HepG2 (cell line): ENCODE data around the gene PPP2R5D. TPM values are rescaled to one million over a fixed set of nuclear protein-coding genes. Genes with fewer than 3 reads are reported as not detected.
A peak's percentile ranks its signal among the peaks of the same experiment; 100 is the strongest.

Experiments
- ARNT ChIP-seq: fragments of 450-650 bp; IDR thresholded peaks from 2 replicates; pipeline ENCODE4 v1.6.1; 2017
- DBP ChIP-seq: sonication (generic); formaldehyde crosslinking; IDR thresholded peaks from 2 replicates; pipeline ENCODE4 v1.4.0; 2020; ENCODE audit warnings: missing genetic modification reagents; ENCODE audit errors: not compliant biosample characterization
- GTF2F1 ChIP-seq: fragments of 150-350 bp; IDR thresholded peaks from 2 replicates; pipeline ENCODE4 v1.6.1; 2014; ENCODE audit warnings: low read length
- HOXA9 ChIP-seq: sonication (generic); formaldehyde crosslinking; IDR thresholded peaks from 2 replicates; pipeline ENCODE4 v1.8.1; 2022; ENCODE audit warnings: missing genetic modification reagents, mild to moderate bottlenecking, moderate library complexity, borderline replicate concordance
- LCORL ChIP-seq, 2 experiments: fragments of 450-650 bp in 1 of 2; sonication (generic) in 1 of 2; formaldehyde crosslinking in 1 of 2; IDR thresholded peaks; 2 replicates each; pipeline versions ENCODE4 v1.5.0 to v1.6.1; 2017 to 2020; ENCODE audit warnings: antibody characterized with exemption in 1 of 2, missing genetic modification reagents in 1 of 2
- NFE2L1 ChIP-seq: sonication (generic); formaldehyde crosslinking; IDR thresholded peaks from 2 replicates; pipeline ENCODE4 v1.4.0; 2020; ENCODE audit warnings: missing genetic modification reagents, mild to moderate bottlenecking, borderline replicate concordance
- PBX3 ChIP-seq: sonication (generic); formaldehyde crosslinking; IDR thresholded peaks from 2 replicates; pipeline ENCODE4 v1.8.1; 2023; ENCODE audit warnings: missing genetic modification reagents, inconsistent platforms, borderline replicate concordance
- POLR2G ChIP-seq: fragments of 200-400 bp; formaldehyde crosslinking; IDR thresholded peaks from 2 replicates; pipeline ENCODE4 v1.6.1; 2018; ENCODE audit warnings: mild to moderate bottlenecking, low read depth, low read length, moderate library complexity
- RBAK ChIP-seq: sonication (generic); formaldehyde crosslinking; IDR thresholded peaks from 2 replicates; pipeline ENCODE4 v1.5.1; 2020; ENCODE audit warnings: mild to moderate bottlenecking, missing genetic modification reagents
- RXRA ChIP-seq: sonication (generic); formaldehyde crosslinking; IDR thresholded peaks from 2 replicates; pipeline ENCODE4 v1.5.1; 2020; ENCODE audit warnings: missing genetic modification reagents
- U2AF2 ChIP-seq: fragments of 200-400 bp; formaldehyde crosslinking; IDR thresholded peaks from 2 replicates; pipeline ENCODE4 v1.6.1; 2017; ENCODE audit warnings: low read depth, mild to moderate bottlenecking, low read length
- YEATS4 ChIP-seq: sonication (generic); formaldehyde crosslinking; IDR thresholded peaks from 2 replicates; pipeline ENCODE4 v1.4.0; 2020; ENCODE audit warnings: missing genetic modification reagents, borderline replicate concordance
- ZBTB2 ChIP-seq: sonication (generic); formaldehyde crosslinking; IDR thresholded peaks from 2 replicates; pipeline ENCODE4 v1.8.0; 2022; ENCODE audit warnings: low read depth, missing genetic modification reagents
- ZHX1 ChIP-seq: sonication (generic); formaldehyde crosslinking; IDR thresholded peaks from 2 replicates; pipeline ENCODE4 v1.8.1; 2022; ENCODE audit warnings: low read depth, mild to moderate bottlenecking, missing genetic modification reagents
- ZNF20 ChIP-seq: sonication (generic); formaldehyde crosslinking; IDR thresholded peaks from 2 replicates; pipeline ENCODE4 v1.4.0; 2020; ENCODE audit warnings: mild to moderate bottlenecking, moderate library complexity, missing genetic modification reagents
- ZNF251 ChIP-seq: sonication (generic); formaldehyde crosslinking; IDR thresholded peaks from 2 replicates; pipeline ENCODE4 v1.9.0; 2021; ENCODE audit warnings: mild to moderate bottlenecking, missing genetic modification reagents
- ZNF597 ChIP-seq: sonication (generic); formaldehyde crosslinking; IDR thresholded peaks from 2 replicates; pipeline ENCODE4 v1.5.0; 2020; ENCODE audit warnings: missing genetic modification reagents
- polyA plus RNA-seq, 8 experiments: library from polyadenylated mRNA; depleted of rRNA in 3 of 8; stranded (reverse) in 7 of 8; unstranded in 1 of 8; fragments of >200 nt; fragmentation: Illumina TruSeq in 4 of 8; extraction: Trizol in 4 of 8; gene quantifications; 2 replicates each; pipeline versions ENCODE4 v1.2.1 to v1.2.3, GENCODE V29; 2011 to 2016; ENCODE audit warnings: low read depth in 4 of 8, missing spikeins in 1 of 8, mixed read lengths in 1 of 8; ENCODE audit not compliant: insufficient read depth in 1 of 8
- total RNA-seq, 5 experiments: library from RNA; depleted of rRNA; stranded (reverse); fragments of >200 nt; fragmentation: Illumina TruSeq; extraction: Trizol; gene quantifications; 2 replicates each; pipeline ENCODE4 v1.2.3, GENCODE V29; 2016; ENCODE audit warnings: low read depth in 1 of 5

PPP2R5D gene
- total and polyA plus RNA-seq, 2 of the 13 experiments (the other 11 are each of a cell fraction or from before 2014, with no cell fraction given): 53.7 to 60.4 TPM

GRCh38 chr6:42984001-42984923 lies at the start of gene PPP2R5D (continued):
- TF ChIP-seq RBAK (0 out of 2 replicates have a peak, but pooled peaks have one; percentile 53), DBP (peak; percentile 54), ZHX1 (CRISPR knock-in tag) (no peak), PBX3 (CRISPR knock-in tag) (no peak), POLR2G (peak; percentile 99), YEATS4 (CRISPR knock-in tag) (peak; percentile 86), LCORL (IDR thresholded peaks at IDR 0.05) (no peak), LCORL (CRISPR knock-in tag; IDR thresholded peaks at IDR 0.05) (peak; percentile 72; the same call in 1 of the 2 replicates), ZNF597 (no peak), U2AF2 (no peak), ARNT (no peak), NFE2L1 (CRISPR knock-in tag) (no peak), ZBTB2 (no peak), ZNF20 (CRISPR knock-in tag) (no peak), GTF2F1 (no peak), ZNF251 (CRISPR knock-in tag) (no peak), RXRA (CRISPR knock-in tag) (0 out of 2 replicates have a peak, but pooled peaks have one; percentile 13), HOXA9 (no peak)
